GM23248 (cell line): ENCODE results near the gene HECTD1.

Experiments
- EZH2 ChIP-seq: fragments of 200-600 bp; sonication (generic); IDR thresholded peaks from 2 replicates; pipeline ENCODE4 v1.6.1; 2018; ENCODE audit warnings: antibody characterized with exemption, mild to moderate bottlenecking; ENCODE audit not compliant: insufficient read depth, poor library complexity, severe bottlenecking
- EZH2phosphoT487 ChIP-seq: fragments of 200-600 bp; sonication (generic); IDR thresholded peaks from 2 replicates; pipeline ENCODE4 v1.6.1; 2018; ENCODE audit warnings: antibody characterized with exemption, moderate library complexity, mild to moderate bottlenecking, low read depth; ENCODE audit not compliant: insufficient read depth

DNA sequence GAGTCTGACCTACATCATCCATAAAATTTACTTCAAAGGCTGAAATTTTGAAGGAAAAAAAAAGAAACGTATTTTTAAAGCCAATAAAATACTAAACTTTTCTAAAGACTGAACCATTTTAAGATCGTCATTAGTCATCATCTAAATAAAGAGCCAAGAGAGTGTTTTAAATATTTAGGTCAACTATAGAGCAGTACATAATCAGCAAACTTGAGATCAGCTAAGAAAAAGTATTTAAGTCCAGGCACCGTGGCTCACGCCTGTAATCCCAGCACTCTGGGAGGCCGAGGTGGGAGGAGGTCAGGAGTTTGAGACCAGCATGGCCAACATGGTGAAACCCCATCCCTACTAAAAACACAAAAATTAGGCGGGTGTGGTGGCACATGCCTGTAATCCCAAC, 35.5 kb downstream of the HECTD1 start:
- no peak for TF ChIP-seq EZH2
- no peak for TF ChIP-seq EZH2phosphoT487
